PC-9 (cell line): Measurements from ENCODE around the gene ARL8A. TPM values are rescaled to one million over a fixed set of nuclear protein-coding genes. Genes with fewer than 3 reads are reported as not detected.
"Not testable (repeated sequence)": the region's sequence is repeated elsewhere in the genome, so short reads cannot be mapped to it uniquely, and the experiment has no call there.

Source experiments
- BruUV-seq: library from RNA; stranded (reverse); fragments of 400-500 nt; replicated peaks from 2 replicates; lab custom pipeline; 2021; lab: Mats Ljungman, UMichigan
- CTCF ChIA-PET: fragments of 300-600 bp; sonication (Branson Sonifier 250); formaldehyde crosslinking; loops from one replicate; lab custom pipeline; 2022; ENCODE audit warnings: antibody characterized with exemption; lab: Charles Lee
- POLR2A ChIA-PET: fragments of 300-600 bp; sonication (Branson Sonifier 250); formaldehyde crosslinking; loops from one replicate; lab custom pipeline; 2022; ENCODE audit warnings: antibody characterized with exemption; ENCODE audit not compliant: unreplicated experiment; lab: Charles Lee
- DNase-seq, 2 experiments: peaks; one replicate each; pipeline versions ENCODE4 v3.0.0 to v3.0.0-alpha.2; 2015 to 2022; ENCODE audit warnings: mixed read lengths in 1 of 2
- H2AFZ ChIP-seq: fragments of 200-600 bp; sonication (generic); 2 replicates; pipeline ENCODE4 v1.8.1; 2017; ENCODE audit warnings: antibody characterized with exemption
- H3F3A ChIP-seq: fragments of 200-600 bp; sonication (generic); 2 replicates; pipeline ENCODE4 v1.8.1; 2017; ENCODE audit warnings: antibody characterized with exemption, mild to moderate bottlenecking, low read depth; ENCODE audit not compliant: insufficient read depth
- H3K27ac ChIP-seq: fragments of 200-600 bp; sonication (generic); 2 replicates; pipeline ENCODE4 v1.6.1; 2016; ENCODE audit warnings: mixed run types
- H3K27me3 ChIP-seq: fragments of 200-600 bp; sonication (generic); 2 replicates; pipeline ENCODE4 v1.6.1; 2016; ENCODE audit warnings: low read depth, mixed run types; ENCODE audit not compliant: insufficient read depth
- H3K36me3 ChIP-seq: fragments of 200-600 bp; sonication (generic); 2 replicates; pipeline ENCODE4 v1.6.1; 2016; ENCODE audit warnings: low read depth, mixed run types
- H3K4me1 ChIP-seq: fragments of 200-600 bp; sonication (generic); replicated peaks from 2 replicates; pipeline ENCODE4 v1.6.1; 2016; ENCODE audit warnings: mixed run types; ENCODE audit not compliant: insufficient read depth
- H3K4me2 ChIP-seq: fragments of 200-600 bp; sonication (generic); 2 replicates; pipeline ENCODE4 v1.6.1; 2017; ENCODE audit warnings: mixed run types
- H3K4me3 ChIP-seq: fragments of 200-600 bp; sonication (generic); 2 replicates; pipeline ENCODE4 v1.6.1; 2016; ENCODE audit warnings: mixed run types
- H3K79me2 ChIP-seq: fragments of 200-600 bp; sonication (generic); 2 replicates; pipeline ENCODE4 v1.6.1; 2017; ENCODE audit warnings: low read depth, mixed run types
- H3K9me2 ChIP-seq: fragments of 200-600 bp; sonication (generic); 2 replicates; pipeline ENCODE4 v1.8.1; 2017; ENCODE audit warnings: mild to moderate bottlenecking; ENCODE audit not compliant: insufficient read depth
- H3K9me3 ChIP-seq: fragments of 200-600 bp; sonication (generic); 2 replicates; pipeline ENCODE4 v1.8.1; 2016; ENCODE audit warnings: low read depth; ENCODE audit not compliant: insufficient read depth
- H4K20me1 ChIP-seq: fragments of 200-600 bp; sonication (generic); 2 replicates; pipeline ENCODE4 v1.8.1; 2017; ENCODE audit not compliant: insufficient read depth
- EZH2 ChIP-seq: fragments of 200-600 bp; sonication (generic); IDR thresholded peaks from 2 replicates; pipeline ENCODE4 v1.8.0; 2017; ENCODE audit warnings: antibody characterized with exemption, low read depth
- intact Hi-C: fragments of 100-400 bp; cut with micrococcal nuclease; formaldehyde crosslinking; loops from one replicate; pipeline ENCODE4 v1.10.0; 2022; ENCODE audit not compliant: unreplicated experiment
- total RNA-seq: library from RNA; stranded (reverse); gene quantifications from 2 replicates; pipeline ENCODE4 v1.2.3, GENCODE V29; 2021
- TF ChIP-seq, protein P1 (sequence below): fragments of 200-600 bp; sonication (generic); conservative IDR thresholded peaks from 2 replicates; pipeline ENCODE4 v1.6.1; 2017; ENCODE audit warnings: mixed run types, antibody characterized with exemption, mild to moderate bottlenecking, moderate library complexity

Gene ARL8A
- total RNA-seq, 1 experiment from 2014 or later = 42.6 TPM

DNA sequence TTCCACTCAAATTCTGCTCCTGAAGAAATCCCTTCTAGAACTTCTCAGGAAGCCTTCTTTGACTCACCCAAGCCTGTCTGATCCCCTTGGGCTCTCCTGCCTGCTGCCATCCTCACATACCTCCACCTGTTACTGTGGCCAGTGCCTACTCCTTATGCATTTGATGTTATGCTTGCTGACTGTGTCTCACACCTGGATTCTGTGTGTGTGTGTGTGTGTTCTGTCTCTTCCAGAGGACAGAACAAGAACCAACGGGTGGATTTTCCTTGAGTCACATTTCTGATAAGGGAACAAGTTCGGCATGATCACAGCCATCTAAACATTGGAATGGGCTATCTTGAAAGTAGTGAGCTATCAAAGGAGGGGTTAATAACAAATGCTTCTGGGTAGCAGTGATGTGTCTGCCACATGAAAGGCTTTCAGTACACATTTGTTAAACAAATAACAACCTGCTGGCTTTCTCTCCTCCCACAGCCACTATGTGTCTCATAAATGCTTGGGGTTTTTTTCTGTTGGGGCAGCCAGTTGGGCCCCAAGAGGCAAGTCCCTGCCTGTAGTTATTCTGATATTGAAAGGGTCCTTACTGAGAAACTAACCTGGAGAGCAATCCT, 30.7 kb downstream of the ARL8A start:
- H3K27ac ChIP-seq = peak overlapping the region; percentile 97
- H3K9me3 ChIP-seq = no peaks in the 10 kb centered on the region
- DNase-seq = peak in 1 of 2 experiments; percentile 43
- H3K4me2 ChIP-seq = peak overlapping the region; percentile 74
- no peaks in the 10 kb centered on the region for H3K27me3 ChIP-seq
- no peak overlapping the region for H2AFZ ChIP-seq
- intact Hi-C loops = loop anchor here (1.0 kb wide), 3 partner anchors 57 to 95 kb away; no protein-coding TSS in a partner anchor
- H4K20me1 ChIP-seq = no peaks in the 10 kb centered on the region
- H3K4me3 ChIP-seq = no peak overlapping the region; the same call in 1 of the 2 replicates
- TF ChIP-seq EZH2 = no peak
- TF ChIP-seq, protein P1, sequence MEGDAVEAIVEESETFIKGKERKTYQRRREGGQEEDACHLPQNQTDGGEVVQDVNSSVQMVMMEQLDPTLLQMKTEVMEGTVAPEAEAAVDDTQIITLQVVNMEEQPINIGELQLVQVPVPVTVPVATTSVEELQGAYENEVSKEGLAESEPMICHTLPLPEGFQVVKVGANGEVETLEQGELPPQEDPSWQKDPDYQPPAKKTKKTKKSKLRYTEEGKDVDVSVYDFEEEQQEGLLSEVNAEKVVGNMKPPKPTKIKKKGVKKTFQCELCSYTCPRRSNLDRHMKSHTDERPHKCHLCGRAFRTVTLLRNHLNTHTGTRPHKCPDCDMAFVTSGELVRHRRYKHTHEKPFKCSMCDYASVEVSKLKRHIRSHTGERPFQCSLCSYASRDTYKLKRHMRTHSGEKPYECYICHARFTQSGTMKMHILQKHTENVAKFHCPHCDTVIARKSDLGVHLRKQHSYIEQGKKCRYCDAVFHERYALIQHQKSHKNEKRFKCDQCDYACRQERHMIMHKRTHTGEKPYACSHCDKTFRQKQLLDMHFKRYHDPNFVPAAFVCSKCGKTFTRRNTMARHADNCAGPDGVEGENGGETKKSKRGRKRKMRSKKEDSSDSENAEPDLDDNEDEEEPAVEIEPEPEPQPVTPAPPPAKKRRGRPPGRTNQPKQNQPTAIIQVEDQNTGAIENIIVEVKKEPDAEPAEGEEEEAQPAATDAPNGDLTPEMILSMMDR = no peak
- CTCF ChIA-PET = interaction anchor here (0.9 to 2.3 kb wide), 3 partner anchors 57 to 103 kb away, joined by 4 to 12 read pairs (median 8); partner anchors contain the start of gene ELF3
- peaks cover 92% of the 10 kb centered on the region for H3K4me1 ChIP-seq
- POLR2A ChIA-PET = interaction anchor here (0.6 to 3.6 kb wide), 14 partner anchors 8 to 218 kb away, joined by 3 to 90 read pairs (median 6); partner anchors contain the start of gene ELF3
- TSS peak; percentile 46 for BruUV-seq
- no peaks in the 10 kb centered on the region for H3K79me2 ChIP-seq
- H3K9me2 ChIP-seq = no peaks in the 10 kb centered on the region
- no peaks in the 10 kb centered on the region for H3K36me3 ChIP-seq
- H3F3A ChIP-seq = peaks cover 58% of the 10 kb centered on the region

DNA sequence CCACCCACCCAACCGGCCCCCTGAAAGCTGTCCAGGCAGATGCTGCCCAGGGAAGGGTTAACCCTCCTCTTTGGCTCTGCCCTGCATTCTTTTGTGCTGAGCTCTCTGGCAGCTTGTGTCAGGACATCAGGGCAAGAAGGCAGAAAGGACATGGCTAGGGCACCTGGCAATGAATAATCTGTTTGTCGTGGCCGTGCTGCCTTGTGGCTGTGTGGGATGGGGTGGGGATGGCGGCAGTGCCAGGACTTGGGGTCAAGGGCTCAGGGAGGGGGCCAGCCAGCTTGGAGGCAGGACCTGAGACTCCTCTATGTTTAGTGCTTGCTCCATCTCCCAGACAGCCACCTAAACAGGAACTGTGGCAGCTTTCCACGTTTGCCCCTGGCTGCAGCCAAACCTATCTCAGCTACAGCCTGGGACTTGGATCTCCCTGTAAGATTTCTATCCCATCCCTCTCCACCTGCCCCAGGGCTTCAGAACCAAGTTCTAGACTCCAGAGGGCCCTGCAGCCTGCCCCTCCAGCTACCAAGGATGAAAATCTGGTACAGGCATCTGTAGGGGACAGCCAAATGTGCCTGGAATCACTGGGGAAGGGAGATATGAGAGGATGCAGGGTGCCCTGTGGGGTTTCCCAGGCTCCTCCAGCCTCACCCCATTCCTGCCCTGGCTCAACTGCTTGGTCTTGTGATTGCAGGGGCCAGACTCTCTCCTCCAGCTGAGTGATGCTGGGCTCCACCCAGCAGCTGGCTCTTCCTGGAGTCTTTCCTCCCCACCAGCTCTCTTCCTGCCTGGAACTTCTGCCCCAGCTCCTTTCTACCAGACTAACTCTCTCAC, 31.5 kb downstream of the ARL8A start:
- no peaks in the 10 kb centered on the region for H3K79me2 ChIP-seq
- peak; percentile 67 to 86 for DNase-seq
- ChIA-PET POLR2A (interaction anchor here (0.6 to 3.6 kb wide), 21 partner anchors 21 to 476 kb away, joined by 3 to 90 read pairs (median 6); partner anchors contain the start of gene ELF3), CTCF (interaction anchor here (0.5 to 2.3 kb wide), 7 partner anchors 56 to 1550 kb away, joined by 3 to 12 read pairs (median 4); partner anchors contain the start of gene ELF3)
- intact Hi-C loops = loop anchor here (1.0 kb wide), 4 partner anchors 57 to 103 kb away; partner anchors contain the start of gene ELF3
- no peaks in the 10 kb centered on the region for H4K20me1 ChIP-seq
- H3K27ac ChIP-seq = peak overlapping the region; percentile 97
- H3K36me3 ChIP-seq = no peaks in the 10 kb centered on the region
- no peak for TF ChIP-seq EZH2
- TF ChIP-seq, protein P1 = no peak
- BruUV-seq = TSS peak; percentile 43
- no peak overlapping the region for H2AFZ ChIP-seq
- peaks cover 58% of the 10 kb centered on the region for H3F3A ChIP-seq
- H3K9me3 ChIP-seq = no peaks in the 10 kb centered on the region
- peaks cover 92% of the 10 kb centered on the region for H3K4me1 ChIP-seq
- H3K4me2 ChIP-seq = peak overlapping the region; percentile 74
- no peaks in the 10 kb centered on the region for H3K27me3 ChIP-seq
- H3K4me3 ChIP-seq = peak overlapping the region; percentile 23; the same call in 1 of the 2 replicates
- no peaks in the 10 kb centered on the region for H3K9me2 ChIP-seq

DNA sequence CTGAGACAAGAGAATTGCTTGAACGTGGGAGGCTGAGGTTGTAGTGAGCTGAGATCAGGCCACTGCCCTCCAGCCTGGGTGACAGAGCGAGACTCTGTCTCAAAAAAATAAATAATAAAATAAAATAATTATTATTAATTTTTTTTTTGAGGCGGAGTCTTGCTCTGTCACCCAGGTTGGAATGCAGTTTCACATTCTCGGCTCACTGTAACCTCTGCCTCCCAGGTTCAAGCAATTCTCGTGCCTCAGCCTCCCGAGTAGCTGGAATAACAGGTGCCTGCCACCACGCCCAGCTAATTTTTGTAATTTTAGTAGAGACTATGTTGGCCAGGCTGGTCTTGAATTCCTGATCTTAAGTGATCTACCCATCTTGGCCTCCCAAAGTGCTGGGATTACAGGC, 32.9 kb downstream of the ARL8A start:
- BruUV-seq, H4K20me1 ChIP-seq, CTCF ChIA-PET, H3K4me2 ChIP-seq, H3K27me3 ChIP-seq, H3K9me3 ChIP-seq, H2AFZ ChIP-seq, H3K79me2 ChIP-seq, POLR2A ChIA-PET, H3K4me3 ChIP-seq, H3K9me2 ChIP-seq, H3K36me3 ChIP-seq, intact Hi-C loops: not testable (repeated sequence)
- peak in 1 of 2 experiments; percentile 38 for DNase-seq
- Histone ChIP-seq H3K27ac (peak overlapping the region; percentile 97), H3F3A (peaks cover 67% of the 10 kb centered on the region), H3K4me1 (peaks cover 99% of the 10 kb centered on the region)
